Embryonic facial prominence (tissue), 1 donor: ENCODE results near the gene WWP2.
"Not testable (repeated sequence)": the region's sequence is repeated elsewhere in the genome, so short reads cannot be mapped to it uniquely, and the experiment has no call there.

Source experiments
- DNase-seq: peaks from one replicate; pipeline ENCODE4 v3.0.0-alpha.2; 2016; ENCODE audit errors: extremely low spot score

WWP2 gene

DNA sequence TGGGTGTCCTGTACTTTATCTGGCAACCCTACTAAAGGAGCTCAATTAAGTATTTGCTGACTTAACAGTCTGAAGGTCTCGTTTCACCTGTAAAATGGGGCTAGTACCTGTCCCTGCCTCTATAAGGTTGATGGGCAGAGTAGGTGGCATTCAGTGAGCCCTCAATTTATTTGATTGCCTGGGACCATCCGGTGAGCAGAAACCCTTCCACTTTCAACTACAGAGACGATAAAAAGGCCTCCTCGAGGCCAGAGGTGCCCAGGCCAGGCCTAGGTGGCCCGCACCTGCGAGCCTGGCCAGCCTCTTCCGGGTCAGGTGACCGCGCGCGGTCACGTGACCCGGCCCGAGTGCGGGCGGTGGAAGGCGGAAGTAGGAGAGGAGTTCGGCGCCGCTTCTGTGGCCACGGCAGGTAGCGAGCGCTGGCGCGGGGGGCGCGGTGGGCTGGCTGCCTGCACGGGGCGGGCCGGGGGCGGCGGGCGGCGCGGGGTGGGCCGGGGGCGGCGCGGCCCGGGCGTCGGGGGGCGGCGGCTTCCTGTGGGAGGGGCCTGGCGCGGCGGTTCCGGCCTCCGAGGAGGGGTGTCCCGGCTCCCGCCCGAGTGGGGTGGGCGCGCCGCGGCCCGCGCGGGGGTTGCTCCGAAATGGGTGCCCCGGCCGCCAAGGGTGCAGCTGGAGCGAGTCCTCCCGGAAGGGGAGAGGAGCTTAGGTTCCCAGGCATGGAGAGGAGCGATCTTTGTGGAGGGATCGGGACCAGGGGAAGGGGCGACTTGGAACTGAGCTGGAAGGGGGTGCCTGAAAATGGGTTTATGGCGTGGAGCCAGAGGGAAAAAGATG lies at the start of gene WWP2:
Gene WWP2, plus strand, starts transcription at position 350 of the 831 bp plus-strand sequence. CDS start 24,679 bp downstream, outside the sequence.
- DNase-seq, result peak; percentile 36

- DNase-seq, result no peak
These were observed 49.1 kb upstream of the WWP2 start for GRCh38 chr16:69712914-69713581.

- DNase-seq, result no peak
These were observed 45.1 kb upstream of the WWP2 start for GRCh38 chr16:69717066-69717465.

GRCh38 chr16:69718111-69718764 lies 43.9 kb upstream of the WWP2 start:
- DNase-seq, result no peak

GRCh38 chr16:69720822-69721430 lies 41.2 kb upstream of the WWP2 start:
- DNase-seq, result no peak

DNA sequence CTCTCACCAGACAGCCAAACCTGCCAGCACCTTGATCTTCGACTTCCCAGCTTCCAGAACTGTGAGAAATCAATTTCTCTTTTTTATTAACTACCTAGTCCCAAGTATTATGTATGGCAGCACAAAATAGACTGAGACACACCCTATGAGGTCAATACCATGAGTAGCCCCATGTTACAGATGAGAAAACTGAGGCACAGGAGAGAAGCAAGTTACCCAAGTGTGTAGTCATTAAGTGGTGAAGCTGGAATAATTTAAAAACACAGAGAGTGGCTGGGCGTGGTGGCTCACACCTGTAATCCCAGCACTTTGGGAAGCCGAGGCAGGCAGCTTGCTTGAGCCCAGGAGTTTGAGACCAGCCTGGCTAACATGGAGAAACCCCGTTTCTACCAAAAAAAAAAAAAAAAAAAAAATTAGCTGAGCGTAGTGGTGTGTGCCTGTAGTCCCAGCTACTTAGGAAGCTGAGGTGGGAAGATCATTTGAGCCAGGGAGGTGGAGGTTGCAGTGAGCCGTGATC lies 40.6 kb upstream of the WWP2 start:
- no peak for DNase-seq

DNA sequence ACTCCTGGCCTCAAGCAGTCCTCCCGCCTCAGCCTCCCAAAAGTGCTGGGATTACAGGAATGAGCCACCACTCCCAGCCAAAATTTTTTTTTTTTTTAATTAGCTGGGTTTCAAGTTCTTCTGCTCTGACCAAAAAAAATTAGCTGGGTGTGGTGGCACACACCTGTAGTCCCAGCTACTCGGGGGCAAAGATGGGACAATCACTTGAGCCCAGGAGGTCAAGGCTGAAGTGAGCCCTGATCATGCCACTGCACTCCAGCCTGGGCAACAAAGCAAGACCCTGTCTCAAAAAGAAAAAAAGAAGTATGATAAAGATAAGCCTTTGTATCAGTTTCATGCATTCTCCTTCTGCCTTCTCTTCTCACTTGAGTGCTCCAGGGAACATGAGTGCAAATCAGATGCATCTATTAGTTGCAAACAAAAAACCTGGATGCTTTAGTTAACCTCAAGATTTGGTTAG lies 37.7 kb upstream of the WWP2 start:
- no peak for DNase-seq

DNA sequence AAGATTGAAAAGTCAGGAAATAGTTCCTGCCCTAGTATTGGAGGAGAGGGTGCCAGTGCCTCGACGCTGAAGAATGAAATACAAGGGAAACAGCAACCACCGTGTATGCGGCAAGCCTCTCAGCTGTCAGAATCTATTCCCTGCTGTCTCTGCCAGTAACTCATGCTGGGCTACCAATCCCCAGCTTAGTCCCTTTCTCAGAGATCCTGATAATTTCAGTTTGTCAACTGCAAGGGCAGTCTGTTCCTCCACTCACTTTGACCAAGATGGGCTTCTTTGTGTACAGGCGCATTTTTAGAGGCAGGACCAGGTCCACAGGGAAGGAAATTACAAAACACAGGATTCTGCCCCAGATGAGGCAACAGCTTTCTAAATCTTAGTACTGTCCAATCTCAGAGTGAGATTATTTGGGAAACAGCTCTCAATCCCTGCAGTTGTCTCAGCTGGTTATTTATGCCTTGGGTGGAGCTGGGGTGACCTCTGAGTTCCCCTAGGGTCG lies 37.1 kb upstream of the WWP2 start:
- DNase-seq, result no peak

DNA sequence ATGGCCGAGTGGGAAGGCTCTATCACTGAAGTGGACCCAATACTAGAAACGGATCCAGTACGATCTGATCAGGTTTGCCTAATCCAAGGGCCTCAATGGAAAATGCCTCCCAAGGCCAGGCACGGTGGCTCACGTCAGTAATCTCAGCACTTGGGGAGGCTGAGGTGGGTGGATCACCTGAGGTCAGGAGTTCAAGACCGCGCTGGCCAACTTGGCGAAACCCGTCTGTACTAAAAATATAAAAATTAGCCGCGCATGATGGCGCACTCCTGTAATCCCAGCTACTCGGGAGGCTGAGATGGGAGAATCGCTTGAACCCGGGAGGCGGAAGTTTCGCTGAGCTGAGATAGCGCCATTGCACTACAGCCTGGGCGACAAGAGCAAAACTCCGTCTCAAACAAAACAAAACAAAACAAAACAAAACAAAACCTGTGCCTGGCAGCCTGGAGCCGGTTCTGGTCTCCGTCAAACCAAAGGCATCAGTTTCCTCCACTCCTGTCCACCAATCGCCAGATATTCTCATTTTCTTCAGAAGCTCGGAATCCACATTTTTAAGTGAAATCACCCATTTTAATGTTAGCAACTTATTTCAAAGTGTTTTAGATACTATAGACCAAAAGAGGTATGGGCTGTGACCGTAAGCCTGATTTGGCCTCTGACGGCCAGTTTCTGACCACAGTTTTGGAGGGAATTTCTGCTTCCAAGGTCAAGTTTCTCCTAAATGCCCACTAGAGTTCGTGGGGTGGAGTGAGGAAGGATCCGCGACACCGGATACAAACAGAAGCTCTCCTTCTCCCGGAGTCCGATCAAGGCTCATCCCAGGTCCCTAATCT lies 36.4 kb upstream of the WWP2 start:
- DNase-seq, result no peak

- peak; percentile 12 for DNase-seq
These were observed 35.6 kb upstream of the WWP2 start, which contains the start of gene NQO1 for GRCh38 chr16:69726313-69727060. TSS of gene NQO1 (minus strand) at chr16:69726560. CDS start at chr16:69726439, 121 bp downstream.

DNA sequence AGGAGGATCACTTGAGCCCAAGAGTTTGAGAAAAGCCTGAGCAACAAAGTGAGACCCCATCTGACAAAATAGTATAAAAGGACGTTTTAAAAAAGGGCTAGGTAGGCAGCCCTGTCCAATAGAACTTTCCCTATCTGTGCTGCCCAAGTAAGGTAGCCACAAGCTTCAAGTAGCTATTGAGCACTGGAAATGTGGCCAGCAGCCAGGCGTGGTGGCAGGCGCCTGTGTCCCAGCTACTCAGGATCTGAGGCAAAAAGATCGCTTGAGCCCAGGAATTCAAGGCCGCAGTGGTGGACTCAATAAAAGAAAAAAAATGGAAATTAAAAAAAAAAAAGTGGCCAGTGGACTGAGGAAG lies 34.2 kb upstream of the WWP2 start:
- DNase-seq, result no peak

DNA sequence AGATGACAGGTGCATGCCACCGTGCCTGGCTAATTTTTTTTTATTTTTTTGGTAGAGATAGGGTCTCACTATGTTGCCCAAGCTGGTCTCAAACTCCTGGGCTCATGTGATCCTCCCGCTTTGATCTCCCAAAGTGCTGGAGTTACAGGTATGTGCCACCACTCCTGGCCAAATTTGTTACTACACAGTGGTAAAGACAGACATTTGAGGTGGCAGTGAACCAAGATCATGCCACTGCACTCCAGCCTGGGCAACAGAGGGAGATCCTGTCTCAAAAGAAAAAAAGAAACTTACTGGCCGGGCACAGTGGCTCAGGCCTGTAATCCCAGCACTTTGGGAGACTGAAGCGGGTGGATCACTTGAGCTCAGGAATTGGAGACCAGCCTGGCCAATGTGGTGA lies 33.1 kb upstream of the WWP2 start:
- DNase-seq, result not testable (repeated sequence)

- DNase-seq, result not testable (repeated sequence)
These were observed 30.9 kb upstream of the WWP2 start for GRCh38 chr16:69731280-69731679.

DNA sequence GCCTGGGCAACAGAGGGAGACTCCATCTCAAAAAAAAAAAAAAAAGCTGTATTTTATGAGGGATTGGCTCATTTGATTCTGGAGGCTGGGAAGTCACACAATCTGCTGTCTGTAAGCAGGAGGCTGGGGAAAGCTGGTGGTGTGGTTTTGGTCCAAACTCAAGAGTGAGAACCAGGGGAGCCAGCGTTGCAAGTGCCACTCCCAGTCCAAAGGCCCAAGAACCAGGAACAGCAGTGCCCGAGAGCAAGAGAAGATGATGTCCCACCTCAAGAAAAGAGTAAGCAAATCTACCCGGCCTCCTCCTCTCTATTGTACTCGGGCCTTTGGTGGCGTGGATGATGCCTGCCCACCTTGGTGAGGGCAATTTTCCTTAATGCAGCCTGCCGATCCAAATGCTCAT lies 30.0 kb upstream of the WWP2 start:
- no peak for DNase-seq

DNA sequence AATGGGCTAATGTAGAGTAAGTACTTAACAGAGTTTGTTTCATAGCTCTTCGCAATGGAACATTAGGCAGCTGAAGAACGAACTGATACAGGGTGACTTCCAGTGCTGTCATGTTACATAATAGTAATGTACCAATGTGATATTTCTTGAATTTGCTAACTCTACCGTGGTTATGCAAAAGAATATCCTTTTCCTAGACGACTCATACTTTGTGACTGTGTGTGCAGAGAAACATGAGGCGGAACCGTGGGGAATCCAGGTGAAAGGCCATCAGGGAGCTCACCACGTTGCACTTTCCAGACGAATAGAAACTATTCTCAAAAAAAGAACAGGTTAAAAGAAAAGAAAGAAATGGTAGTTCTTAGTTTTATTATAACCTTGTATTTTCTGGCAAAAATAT lies 20.6 kb upstream of the WWP2 start:
- no peak for DNase-seq

GRCh38 chr16:69741951-69742904 lies 19.9 kb upstream of the WWP2 start:
- no peak for DNase-seq

DNA sequence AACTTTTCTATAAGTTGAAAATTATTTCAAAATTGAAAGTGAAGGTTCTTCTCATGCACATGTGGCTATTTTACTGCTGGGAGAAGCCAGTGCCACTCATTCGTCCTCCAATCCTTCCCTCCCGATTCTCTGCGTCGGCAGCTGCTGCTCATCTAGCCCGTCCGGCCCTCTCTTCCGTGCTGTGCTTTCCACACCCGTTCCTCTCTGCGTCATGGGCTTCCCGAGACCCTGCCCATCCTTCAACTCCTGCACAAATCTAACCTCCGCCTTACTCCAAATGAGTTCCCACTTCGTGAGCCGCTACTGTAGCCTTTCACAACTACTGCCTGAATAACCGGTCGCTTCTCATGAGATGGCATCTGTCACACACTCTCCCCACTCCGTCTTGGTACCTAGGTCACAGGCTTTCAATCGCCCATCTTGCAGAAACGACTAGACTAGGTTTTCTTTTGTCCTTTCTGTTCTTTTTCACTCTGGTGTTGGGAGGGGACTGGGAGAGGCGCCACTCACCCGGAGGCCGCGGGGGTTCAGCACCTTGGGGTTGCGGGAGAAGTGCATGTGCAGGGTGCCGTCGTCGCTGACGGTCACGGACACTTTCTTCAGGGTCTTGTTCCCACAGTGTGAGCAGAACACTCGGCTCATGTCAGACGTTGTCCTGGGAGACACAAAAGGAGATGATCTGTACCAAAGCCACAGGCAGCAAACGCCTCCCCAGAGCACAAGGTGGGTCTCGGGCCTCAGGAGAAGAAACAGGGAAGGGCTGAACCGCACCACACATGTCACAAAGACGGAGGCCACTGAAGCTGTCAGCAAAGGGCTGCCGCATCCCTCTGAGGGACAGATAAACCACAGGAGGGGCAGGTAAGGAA lies 17.5 kb upstream of the WWP2 start:
- DNase-seq, result no peak

DNA sequence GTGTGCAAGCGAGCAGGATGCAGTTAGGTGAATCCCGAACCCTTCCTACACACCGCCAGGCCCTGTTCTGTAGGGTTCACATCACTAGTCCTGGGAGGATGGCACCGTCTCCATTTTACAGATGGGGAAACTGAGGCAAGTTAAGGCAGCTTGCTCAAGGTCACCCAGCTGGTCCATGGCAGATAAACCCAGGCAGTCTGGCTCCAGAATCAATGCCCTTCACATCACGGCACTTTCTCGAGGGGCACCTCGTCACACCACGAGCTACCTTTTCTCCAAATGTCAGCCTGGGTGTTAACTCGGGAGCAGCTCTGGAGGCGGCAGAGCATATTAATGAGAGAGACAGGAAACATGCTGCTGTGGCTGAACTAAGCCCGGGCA lies 16.9 kb upstream of the WWP2 start:
- DNase-seq, result no peak
